Body of pancreas (tissue), 4 donors: ENCODE measurements around the gene GPRC5B.

Experiments
- CTCF ChIP-seq, 7 experiments: fragments of 450-650 bp in 4 of 7; fragments of 200-600 bp in 3 of 7; sonication (generic) in 3 of 7; IDR thresholded peaks; one replicate each; pipeline ENCODE4 v1.5.1; 2016 to 2019; ENCODE audit warnings: antibody characterized with exemption in 7 of 7
- POLR2A ChIP-seq, 3 donors: fragments of 450-650 bp; IDR thresholded peaks; one replicate each; pipeline ENCODE4 v1.6.1; 2016; ENCODE audit warnings: antibody characterized with exemption in 3 of 3, mild to moderate bottlenecking in 2 of 3

GRCh38 chr16:19916064-19916463, 31.4 kb upstream of the GPRC5B start:
- TF ChIP-seq CTCF (IDR thresholded peaks at IDR 0.05) (no peak), POLR2A (IDR thresholded peaks at IDR 0.05) (no peak)
